Stomach (tissue), 4 donors: ENCODE measurements around the gene MRC2.

Source experiments
- CTCF ChIP-seq, 7 experiments: fragments of 450-650 bp in 4 of 7; fragments of 200-600 bp in 3 of 7; sonication (generic) in 3 of 7; IDR thresholded peaks; one replicate each; pipeline ENCODE4 v1.5.1; 2016 to 2019; ENCODE audit warnings: antibody characterized with exemption in 7 of 7, control low read depth in 2 of 7, mild to moderate bottlenecking in 1 of 7
- POLR2A ChIP-seq, 4 donors: fragments of 450-650 bp; IDR thresholded peaks; one replicate each; pipeline ENCODE4 v1.6.1; 2016; ENCODE audit warnings: antibody characterized with exemption in 4 of 4, control low read depth in 2 of 4, mild to moderate bottlenecking in 1 of 4, moderate library complexity in 1 of 4

- TF ChIP-seq CTCF (IDR thresholded peaks at IDR 0.05), result no peak
- TF ChIP-seq POLR2A (IDR thresholded peaks at IDR 0.05), result no peak
Measured at GRCh38 chr17:62652251-62653001, 25.0 kb downstream of the MRC2 start.
